T-helper 2 cell treated with Interferon-gamma antibody and Interleukin-4, amounts not matched to agents 5 μg/mL and 100 μg/mL, for 36 hours (primary cell): Measurements from ENCODE around the gene NDUFC2.
"Not testable (repeated sequence)": the region's sequence is repeated elsewhere in the genome, so short reads cannot be mapped to it uniquely, and the experiment has no call there.

Experiments used
- DNase-seq: peaks from one replicate; pipeline ENCODE4 v3.0.0; 2021; ENCODE audit warnings: low spot score
- H3K27ac Mint-ChIP-seq: one replicate; pipeline ENCODE4 v1.8.0; 2021; ENCODE audit warnings: mild to moderate bottlenecking, mixed read lengths
- H3K27me3 Mint-ChIP-seq: one replicate; pipeline ENCODE4 v1.8.0; 2021; ENCODE audit warnings: low read depth, mixed read lengths
- H3K36me3 Mint-ChIP-seq: one replicate; pipeline ENCODE4 v1.8.0; 2021; ENCODE audit warnings: low read depth, mixed read lengths
- H3K4me1 Mint-ChIP-seq: one replicate; pipeline ENCODE4 v1.8.0; 2021; ENCODE audit warnings: low read depth, mixed read lengths
- H3K4me3 Mint-ChIP-seq: one replicate; pipeline ENCODE4 v1.8.0; 2022; ENCODE audit warnings: mild to moderate bottlenecking, moderate library complexity, mixed read lengths
- H3K9me3 Mint-ChIP-seq: one replicate; pipeline ENCODE4 v1.8.0; 2021; ENCODE audit warnings: mixed read lengths

NDUFC2 gene

DNA sequence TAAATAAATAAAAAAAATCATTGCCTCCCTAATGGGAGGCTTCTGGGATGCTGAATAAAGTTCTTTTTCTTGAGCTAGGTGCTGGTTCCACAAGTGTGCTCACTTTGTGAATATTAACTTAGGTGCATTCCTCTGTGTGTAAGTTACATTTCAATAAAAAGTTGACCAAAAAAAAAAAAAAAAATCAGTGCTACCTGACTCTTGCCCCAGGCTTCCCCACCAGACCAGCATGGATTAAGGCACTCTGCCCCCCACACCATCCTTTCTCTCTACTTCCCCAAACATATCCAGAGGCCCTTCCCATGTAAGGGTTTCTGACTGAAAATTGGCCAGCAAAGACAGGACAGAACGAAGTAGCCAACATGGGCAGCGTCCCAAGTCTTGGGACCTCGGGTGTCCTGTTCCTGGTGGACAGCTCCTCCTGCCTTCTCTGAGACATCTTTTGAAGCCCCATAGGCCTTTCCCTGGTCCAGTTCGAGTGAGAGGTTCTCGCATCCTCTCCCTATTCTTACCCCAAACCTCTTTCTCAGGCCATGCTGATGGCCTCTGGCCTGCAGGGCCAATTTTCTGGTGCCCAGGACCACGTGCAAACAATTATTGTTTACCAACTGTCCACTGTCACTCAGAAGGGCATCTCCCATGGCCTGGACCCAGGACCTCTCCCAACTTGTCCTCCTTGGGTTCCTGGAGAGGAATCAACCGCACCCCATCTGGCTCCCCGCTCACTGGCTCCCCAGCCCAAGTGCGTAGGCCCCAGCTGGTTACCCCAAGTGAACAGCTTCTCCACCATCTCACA is 41.6 kb downstream of the NDUFC2 start:
- DNase-seq: no peak
- H3K4me3 Mint-ChIP-seq: no peak overlapping the region
- H3K9me3 Mint-ChIP-seq: no peaks in the 10 kb centered on the region
- H3K36me3 Mint-ChIP-seq: no peaks in the 10 kb centered on the region
- no peaks in the 10 kb centered on the region for H3K27me3 Mint-ChIP-seq
- H3K4me1 Mint-ChIP-seq: peaks cover 10% of the 10 kb centered on the region
- H3K27ac Mint-ChIP-seq: no peak overlapping the region

- H3K36me3 Mint-ChIP-seq: no peaks in the 10 kb centered on the region
- H3K27me3 Mint-ChIP-seq: no peaks in the 10 kb centered on the region
- H3K4me3 Mint-ChIP-seq: no peak overlapping the region
- H3K4me1 Mint-ChIP-seq: peaks cover 11% of the 10 kb centered on the region
- no peak for DNase-seq
- no peak overlapping the region for H3K27ac Mint-ChIP-seq
- H3K9me3 Mint-ChIP-seq: no peaks in the 10 kb centered on the region
Measured at GRCh38 chr11:78037056-78037455, 42.6 kb downstream of the NDUFC2 start.

DNA sequence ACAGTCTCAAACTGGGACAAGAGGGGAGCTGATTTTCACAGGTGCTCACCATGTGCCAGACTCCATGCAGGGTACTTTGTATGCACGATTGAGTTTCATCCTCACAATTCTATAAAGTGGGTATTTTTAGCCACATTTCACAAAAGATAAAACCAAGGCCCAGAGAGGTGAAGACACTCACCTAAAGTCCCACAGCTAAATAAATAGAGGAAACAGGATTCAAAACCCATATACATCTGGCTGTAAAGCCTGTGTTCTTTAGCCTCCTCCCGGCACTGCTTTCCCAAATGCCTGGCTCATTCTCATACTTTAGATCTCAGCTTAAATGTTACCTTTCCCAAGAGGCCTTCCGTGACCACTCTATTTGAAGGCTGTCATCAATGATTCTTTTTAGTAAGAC is 43.3 kb downstream of the NDUFC2 start:
- Mint-ChIP-seq H3K27me3 (no peaks in the 10 kb centered on the region), H3K4me1 (peaks cover 11% of the 10 kb centered on the region), H3K36me3 (no peaks in the 10 kb centered on the region), H3K9me3 (no peaks in the 10 kb centered on the region), H3K4me3 (no peak overlapping the region), H3K27ac (no peak overlapping the region)
- no peak for DNase-seq

GRCh38 chr11:78034623-78035022 is 45.0 kb downstream of the NDUFC2 start:
- H3K4me1 Mint-ChIP-seq: peaks cover 3% of the 10 kb centered on the region
- no peaks in the 10 kb centered on the region for H3K36me3 Mint-ChIP-seq
- no peaks in the 10 kb centered on the region for H3K9me3 Mint-ChIP-seq
- no peak overlapping the region for H3K27ac Mint-ChIP-seq
- no peaks in the 10 kb centered on the region for H3K27me3 Mint-ChIP-seq
- H3K4me3 Mint-ChIP-seq: no peak overlapping the region
- no peak for DNase-seq

DNA sequence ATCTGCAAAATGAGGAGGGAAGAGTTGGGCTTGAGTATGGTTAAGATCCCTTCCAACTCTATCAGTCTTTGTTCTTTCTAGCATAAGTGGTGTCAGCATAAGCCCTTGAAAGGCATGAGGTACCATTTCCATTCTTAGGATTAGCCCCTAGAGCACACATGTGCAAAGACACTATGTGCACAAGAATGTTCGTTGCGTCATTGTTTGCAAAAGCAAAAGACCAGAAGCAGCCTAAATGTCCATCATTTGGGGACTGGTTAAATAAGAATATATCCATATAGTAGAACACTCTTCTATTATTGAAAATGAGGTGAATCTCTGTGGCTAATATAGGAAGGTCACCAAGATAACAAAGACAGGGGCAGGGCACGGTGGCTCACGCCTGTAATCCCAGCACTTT is 46.6 kb downstream of the NDUFC2 start:
- Mint-ChIP-seq H3K9me3 (no peaks in the 10 kb centered on the region), H3K36me3 (no peaks in the 10 kb centered on the region), H3K4me1 (peaks cover 2% of the 10 kb centered on the region), H3K27me3 (no peaks in the 10 kb centered on the region), H3K27ac (no peak overlapping the region), H3K4me3 (no peak overlapping the region)
- no peak for DNase-seq

DNA sequence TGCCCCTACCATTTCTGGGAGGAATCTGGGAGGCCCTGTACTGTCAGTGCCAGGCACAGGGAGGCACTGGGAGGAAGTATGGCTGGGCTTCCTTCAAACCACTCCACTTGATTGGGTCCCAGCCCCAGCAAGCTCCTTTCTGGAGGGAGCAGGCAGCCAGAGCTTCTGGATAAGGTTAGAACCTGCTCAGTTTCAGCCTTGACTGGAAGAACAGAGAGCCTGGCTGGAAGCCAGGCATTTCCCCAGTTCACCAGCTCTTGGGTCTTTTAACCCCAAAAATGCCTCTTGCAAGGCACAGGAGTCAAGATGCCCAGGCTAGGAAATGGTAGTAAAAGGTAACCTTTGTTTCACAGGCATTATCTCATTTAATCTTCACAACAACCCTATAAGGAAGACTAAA is 47.6 kb downstream of the NDUFC2 start:
- H3K27ac Mint-ChIP-seq: no peak overlapping the region
- no peak for DNase-seq
- no peak overlapping the region for H3K4me3 Mint-ChIP-seq
- no peaks in the 10 kb centered on the region for H3K36me3 Mint-ChIP-seq
- peaks cover 2% of the 10 kb centered on the region for H3K4me1 Mint-ChIP-seq
- no peaks in the 10 kb centered on the region for H3K27me3 Mint-ChIP-seq
- no peaks in the 10 kb centered on the region for H3K9me3 Mint-ChIP-seq

GRCh38 chr11:78031629-78032028 is 48.0 kb downstream of the NDUFC2 start:
- H3K36me3 Mint-ChIP-seq: no peaks in the 10 kb centered on the region
- H3K4me1 Mint-ChIP-seq: peaks cover 2% of the 10 kb centered on the region
- H3K27me3 Mint-ChIP-seq: no peaks in the 10 kb centered on the region
- no peak overlapping the region for H3K27ac Mint-ChIP-seq
- no peak for DNase-seq
- no peaks in the 10 kb centered on the region for H3K9me3 Mint-ChIP-seq
- no peak overlapping the region for H3K4me3 Mint-ChIP-seq

DNA sequence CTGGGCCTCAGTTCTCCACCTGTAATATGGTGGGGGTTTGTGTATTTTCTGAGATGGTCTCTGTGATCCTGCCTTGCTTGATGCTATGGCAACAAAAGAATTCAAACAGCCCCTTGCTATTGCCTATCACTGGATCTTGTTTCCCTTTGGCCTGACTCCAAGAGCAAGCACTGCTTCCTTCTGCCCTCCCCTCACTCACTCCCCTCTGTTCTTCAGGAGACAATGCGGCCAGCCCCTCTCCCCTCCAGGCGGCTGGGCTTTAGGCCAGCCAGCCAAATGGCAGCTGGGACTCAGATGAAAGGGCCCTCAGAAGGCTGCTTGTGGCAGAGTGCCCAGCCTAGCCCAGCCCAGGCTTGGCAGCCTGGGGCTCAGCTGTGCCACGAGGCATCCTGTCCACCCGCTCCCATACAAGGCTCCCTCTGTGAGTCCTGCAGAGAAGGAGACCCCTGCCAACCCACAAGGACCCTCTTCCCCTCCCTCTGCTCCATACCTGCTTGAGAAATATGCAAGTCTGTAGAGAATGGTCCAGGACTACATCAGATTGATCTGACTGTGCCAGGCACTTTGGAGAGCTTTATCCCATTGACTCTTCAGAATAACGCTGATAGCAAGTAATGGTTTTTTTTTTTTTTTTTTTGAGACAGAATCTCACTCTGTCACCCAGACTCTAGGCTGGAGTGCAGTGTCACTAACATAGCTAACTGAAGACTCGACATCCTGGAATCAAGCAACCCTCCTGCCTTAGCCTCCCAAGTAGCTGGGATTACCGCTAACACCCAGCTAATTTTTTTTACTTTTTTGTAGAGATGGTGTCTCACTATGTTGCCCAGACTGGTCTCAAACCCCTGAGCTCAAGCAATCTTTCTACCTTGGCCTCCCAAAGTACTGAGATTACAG is 49.0 kb downstream of the NDUFC2 start:
- Mint-ChIP-seq H3K27me3 (no peaks in the 10 kb centered on the region), H3K9me3 (no peaks in the 10 kb centered on the region), H3K4me3 (no peak overlapping the region), H3K4me1 (peaks cover 2% of the 10 kb centered on the region), H3K36me3 (no peaks in the 10 kb centered on the region), H3K27ac (no peak overlapping the region)
- DNase-seq: no peak

DNA sequence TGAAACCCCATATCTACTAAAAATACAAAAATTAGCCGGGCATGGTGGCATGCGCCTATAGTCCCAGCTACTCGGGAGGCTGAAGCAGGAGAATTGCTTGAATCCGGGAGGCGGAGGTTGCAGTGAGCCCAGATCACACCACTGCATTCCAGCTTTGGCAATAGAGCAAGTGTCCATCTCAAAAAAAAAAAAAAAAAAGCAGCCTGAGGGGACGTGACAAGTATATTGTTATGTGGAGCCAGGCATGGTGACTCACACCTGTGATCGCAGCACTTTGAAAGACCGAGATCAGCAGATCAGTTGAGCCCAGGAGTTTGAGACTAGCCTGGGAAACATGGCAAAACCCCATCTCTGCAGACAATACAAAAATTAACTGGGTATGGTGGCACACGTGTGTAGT is 51.2 kb downstream of the NDUFC2 start:
- not testable (repeated sequence) for H3K27ac Mint-ChIP-seq, H3K9me3 Mint-ChIP-seq, H3K27me3 Mint-ChIP-seq, H3K36me3 Mint-ChIP-seq, H3K4me1 Mint-ChIP-seq, H3K4me3 Mint-ChIP-seq, DNase-seq

- H3K4me3 Mint-ChIP-seq: no peak overlapping the region
- no peak overlapping the region for H3K27ac Mint-ChIP-seq
- peaks cover under 1% of the 10 kb centered on the region for H3K27me3 Mint-ChIP-seq
- H3K36me3 Mint-ChIP-seq: no peaks in the 10 kb centered on the region
- H3K4me1 Mint-ChIP-seq: peaks cover 5% of the 10 kb centered on the region
- no peak for DNase-seq
- no peaks in the 10 kb centered on the region for H3K9me3 Mint-ChIP-seq
Measured at GRCh38 chr11:78027759-78028158, 51.9 kb downstream of the NDUFC2 start.

DNA sequence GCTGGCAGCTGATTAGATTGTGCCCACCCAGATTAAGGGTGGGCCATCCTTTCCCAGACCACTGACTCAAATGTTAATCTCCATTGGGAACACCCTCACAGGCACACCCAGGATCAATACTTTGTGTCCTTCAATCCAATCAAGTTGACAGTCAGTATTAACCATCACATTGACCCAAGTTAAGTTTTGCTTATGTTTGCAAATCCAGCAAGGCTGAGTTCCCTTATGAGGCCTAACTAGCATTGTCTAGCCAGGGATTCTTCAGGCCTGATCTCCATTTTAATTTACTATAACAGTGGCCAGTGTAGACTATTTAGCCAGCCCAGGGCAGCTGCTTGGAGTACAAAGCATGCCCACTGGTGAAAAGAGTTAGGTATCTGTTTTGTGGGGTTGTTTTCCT is 54.3 kb downstream of the NDUFC2 start:
- DNase-seq: no peak
- Mint-ChIP-seq H3K36me3 (no peaks in the 10 kb centered on the region), H3K4me1 (peaks cover 3% of the 10 kb centered on the region), H3K4me3 (no peak overlapping the region), H3K27ac (no peak overlapping the region), H3K9me3 (no peaks in the 10 kb centered on the region), H3K27me3 (peaks cover 14% of the 10 kb centered on the region)

- Mint-ChIP-seq H3K4me3 (no peak overlapping the region), H3K9me3 (no peaks in the 10 kb centered on the region), H3K27ac (no peak overlapping the region), H3K36me3 (no peaks in the 10 kb centered on the region), H3K27me3 (peaks cover 21% of the 10 kb centered on the region), H3K4me1 (peaks cover 3% of the 10 kb centered on the region)
- no peak for DNase-seq
Measured at GRCh38 chr11:78023426-78023825, 56.2 kb downstream of the NDUFC2 start.

DNA sequence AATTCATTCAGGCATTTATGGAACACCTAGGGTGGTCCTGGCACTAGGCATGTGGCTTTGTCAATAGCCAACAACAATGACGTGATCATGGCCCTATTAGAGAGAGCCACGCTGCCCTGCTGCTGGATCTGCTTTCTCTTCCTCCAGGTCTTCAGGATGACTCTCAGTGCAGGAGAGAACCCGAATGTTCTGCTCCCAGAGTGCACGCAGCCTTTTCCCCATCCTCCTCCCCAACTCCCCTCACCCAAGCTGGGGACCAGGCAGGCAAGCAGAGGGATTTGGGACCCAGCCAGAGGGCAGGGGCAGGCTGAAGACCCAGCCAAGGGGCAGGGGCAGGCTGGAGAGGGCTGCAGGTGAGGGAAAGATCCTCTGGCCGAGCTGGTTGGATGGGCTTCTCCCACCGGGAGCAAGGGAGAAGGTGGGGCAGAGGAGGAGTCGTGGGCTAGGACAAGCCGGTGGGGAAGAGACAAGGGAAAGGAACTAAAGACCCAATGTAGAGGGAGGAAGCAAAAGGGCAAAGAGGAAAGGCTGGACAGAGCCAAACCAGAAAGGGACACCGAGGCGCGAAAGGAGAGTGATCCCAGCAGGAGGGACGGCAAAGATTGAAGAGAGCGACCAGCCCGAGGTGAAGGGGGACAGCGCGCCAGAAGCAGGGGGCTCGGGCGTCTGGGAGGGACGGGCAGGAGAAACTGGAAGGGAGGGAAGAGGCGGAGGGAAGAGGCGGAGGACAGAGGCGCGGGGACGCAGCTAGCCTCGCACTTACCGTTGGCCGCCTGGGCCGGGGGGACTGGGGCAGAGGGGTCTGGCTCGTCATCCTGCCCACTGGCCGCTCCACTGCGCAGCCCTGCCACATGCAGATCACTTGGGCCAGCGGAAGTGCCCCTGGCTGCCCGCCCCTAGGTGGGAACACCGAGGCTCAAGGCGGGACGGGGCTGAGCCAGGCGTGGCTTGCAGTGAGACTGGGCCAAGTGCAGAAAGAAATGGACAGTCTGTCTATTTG is 57.0 kb downstream of the NDUFC2 start, which contains the start of gene KCTD14:
KCTD14 (minus strand) TSS at position 880 of the 1,000 bp plus-strand sequence; CDS start at position 853, 27 bp downstream.
- DNase-seq: no peak
- Mint-ChIP-seq H3K9me3 (no peaks in the 10 kb centered on the region), H3K27ac (no peak within 1 kb of the TSS), H3K4me1 (peaks cover 3% of the 10 kb centered on the region), H3K27me3 (peaks cover 22% of the 10 kb centered on the region), H3K4me3 (no peak within 1 kb of the TSS), H3K36me3 (no peaks in the 10 kb centered on the region)
